Measurements from ENCODE around the gene GPR18. TPM values are rescaled to one million over a fixed set of nuclear protein-coding genes. Genes with fewer than 3 reads are reported as not detected.

The GPR18 gene
- total and polyA plus RNA-seq, 8 donors = 0.68 to 0.76 TPM; not detected in 6

DNA sequence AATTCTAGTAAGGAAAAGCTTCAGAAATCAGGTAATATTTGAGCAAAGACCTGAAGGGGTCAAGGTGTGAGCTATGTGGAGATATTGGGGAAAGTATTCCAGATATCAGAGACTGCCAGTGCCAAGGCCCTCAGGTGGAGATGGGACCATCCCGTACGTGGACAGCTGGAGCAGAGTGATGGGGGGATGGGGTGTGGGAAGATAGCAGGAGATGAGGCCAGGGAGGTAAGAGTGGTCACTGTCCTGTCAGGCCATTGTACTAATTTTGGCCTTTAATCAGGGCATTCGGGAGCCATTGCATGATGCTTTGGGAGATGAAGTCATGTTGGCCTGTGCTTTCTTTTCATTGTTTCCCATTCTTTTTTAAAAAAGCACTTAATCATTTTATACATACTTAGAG lies 13.1 kb upstream of the GPR18 start:
- peak overlapping the region in 3 of 5 donors; percentile 1 to 56 (median 30) for H3K27ac ChIP-seq
- no peak for TF ChIP-seq EP300 (IDR thresholded peaks at IDR 0.05)
- TF ChIP-seq, protein P1, sequence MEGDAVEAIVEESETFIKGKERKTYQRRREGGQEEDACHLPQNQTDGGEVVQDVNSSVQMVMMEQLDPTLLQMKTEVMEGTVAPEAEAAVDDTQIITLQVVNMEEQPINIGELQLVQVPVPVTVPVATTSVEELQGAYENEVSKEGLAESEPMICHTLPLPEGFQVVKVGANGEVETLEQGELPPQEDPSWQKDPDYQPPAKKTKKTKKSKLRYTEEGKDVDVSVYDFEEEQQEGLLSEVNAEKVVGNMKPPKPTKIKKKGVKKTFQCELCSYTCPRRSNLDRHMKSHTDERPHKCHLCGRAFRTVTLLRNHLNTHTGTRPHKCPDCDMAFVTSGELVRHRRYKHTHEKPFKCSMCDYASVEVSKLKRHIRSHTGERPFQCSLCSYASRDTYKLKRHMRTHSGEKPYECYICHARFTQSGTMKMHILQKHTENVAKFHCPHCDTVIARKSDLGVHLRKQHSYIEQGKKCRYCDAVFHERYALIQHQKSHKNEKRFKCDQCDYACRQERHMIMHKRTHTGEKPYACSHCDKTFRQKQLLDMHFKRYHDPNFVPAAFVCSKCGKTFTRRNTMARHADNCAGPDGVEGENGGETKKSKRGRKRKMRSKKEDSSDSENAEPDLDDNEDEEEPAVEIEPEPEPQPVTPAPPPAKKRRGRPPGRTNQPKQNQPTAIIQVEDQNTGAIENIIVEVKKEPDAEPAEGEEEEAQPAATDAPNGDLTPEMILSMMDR (IDR thresholded peaks at IDR 0.05) = no peak
- no peak for TF ChIP-seq POLR2A (IDR thresholded peaks at IDR 0.05)
- TF ChIP-seq POLR2AphosphoS5 (IDR thresholded peaks at IDR 0.05) = no peak

DNA sequence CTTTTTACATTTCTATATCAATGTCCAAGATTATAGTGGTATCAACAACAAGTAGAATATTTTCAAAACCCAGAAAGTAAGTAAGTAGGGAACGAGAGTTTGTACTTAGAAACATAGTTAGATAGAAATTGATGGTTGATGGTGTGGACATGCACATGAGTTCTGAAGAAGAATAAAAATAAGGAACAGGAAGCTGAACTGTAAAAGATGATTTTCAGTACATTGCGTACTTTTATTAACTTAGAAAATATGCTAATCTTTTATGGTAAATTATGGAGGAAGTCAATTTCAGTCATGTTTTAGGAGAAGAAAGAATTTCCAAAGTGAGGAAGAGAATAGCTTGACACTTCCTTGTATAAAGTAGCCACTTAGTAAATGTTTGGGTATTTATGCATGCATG lies 12.3 kb upstream of the GPR18 start:
- Histone ChIP-seq H3K36me3 (peaks cover 0 to 10% (median 8%) of the 10 kb centered on the region in 4 donors), H3K27ac (peak overlapping the region in 3 of 5 donors; percentile 1 to 56 (median 30)), H3K9me3 (peaks cover 0 to 8% (median 0%) of the 10 kb centered on the region in 4 donors), H3K4me3 (no peak overlapping the region), H3K27me3 (no peaks in the 10 kb centered on the region), H3K4me1 (peaks cover 0 to 16% (median 0%) of the 10 kb centered on the region in 4 donors)
- WGBS, 5 donors = 83 to 89% (median 84%) methylated on average over 2 of the region's 2 CpGs
- no peak for DNase-seq
- TF ChIP-seq POLR2AphosphoS5 (IDR thresholded peaks at IDR 0.05) = no peak
- TF ChIP-seq, protein P1 (IDR thresholded peaks at IDR 0.05) = no peak
- TF ChIP-seq POLR2A (IDR thresholded peaks at IDR 0.05) = no peak
- intact Hi-C loops (cut with DNase I; ENCODE audit: low total_unique reads) = no loop called here

More for the DNA sequence above, 13.1 kb upstream of the GPR18 start:
- intact Hi-C loops (cut with DNase I; ENCODE audit: low total_unique reads) = no loop called here
- H3K9me3 ChIP-seq = peaks cover 0 to 8% (median 0%) of the 10 kb centered on the region in 4 donors
- WGBS, 5 donors = 79 to 89% (median 87%) methylated on average over 3 of the region's 3 CpGs
- H3K27me3 ChIP-seq = no peaks in the 10 kb centered on the region
- no peak for DNase-seq
- H3K36me3 ChIP-seq = peaks cover 0 to 13% (median 9%) of the 10 kb centered on the region in 4 donors
- H3K4me3 ChIP-seq = no peak overlapping the region
- H3K4me1 ChIP-seq = peaks cover 0 to 12% (median 0%) of the 10 kb centered on the region in 4 donors

DNA sequence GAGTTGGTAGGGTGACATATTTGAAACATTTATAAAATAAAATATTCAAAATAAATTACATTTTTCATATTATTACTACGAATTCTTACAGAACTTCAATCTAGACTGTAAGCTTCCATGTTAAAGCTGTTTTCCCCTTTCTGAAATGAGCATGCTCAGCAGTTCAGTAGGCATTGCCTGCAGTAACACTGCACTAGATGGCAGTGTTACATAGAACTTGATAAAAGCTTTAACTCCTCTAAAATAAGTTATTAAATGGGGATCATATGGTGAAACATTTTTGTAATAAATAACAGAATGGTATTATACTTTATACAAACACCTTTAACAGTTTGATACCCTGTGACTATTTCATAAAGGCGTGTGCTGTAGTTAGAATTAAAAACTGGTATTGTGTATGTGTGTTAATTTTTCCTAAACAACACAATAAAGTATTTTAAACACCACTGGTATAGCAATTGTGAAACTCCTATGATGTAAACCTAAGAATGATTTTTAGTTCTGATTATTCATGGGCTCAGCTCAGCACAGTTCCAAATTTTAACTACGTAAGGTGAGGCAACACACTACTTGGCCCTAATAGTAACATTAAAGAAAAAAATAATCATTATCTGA lies 11.6 kb upstream of the GPR18 start:
- no peaks in the 10 kb centered on the region for H3K27me3 ChIP-seq

DNA sequence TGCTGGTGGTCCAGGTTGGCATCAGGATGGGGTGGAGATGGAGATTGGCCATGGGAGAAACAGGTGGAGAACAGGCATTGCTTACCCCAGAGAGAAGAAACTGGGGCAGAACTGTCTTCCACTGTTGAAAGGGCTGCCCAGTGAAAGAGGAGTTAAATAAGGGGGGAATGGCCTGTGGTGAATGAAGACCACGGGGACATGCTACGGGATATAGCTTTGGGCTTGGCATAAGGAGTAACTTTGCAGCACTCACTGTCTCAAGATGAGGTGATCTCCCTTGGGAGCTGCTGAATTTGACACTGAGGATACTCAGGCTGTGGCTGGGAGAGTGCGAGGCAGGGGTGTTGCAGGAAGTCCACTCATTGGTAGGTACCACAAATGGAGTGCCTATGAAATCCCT lies 10.6 kb upstream of the GPR18 start:
- WGBS, 5 donors = 80 to 91% (median 86%) methylated on average over 3 of the region's 3 CpGs
- intact Hi-C loops (cut with DNase I; ENCODE audit: low total_unique reads) = loop anchor here (10.0 kb wide), 1 partner anchor 166 kb away; no protein-coding TSS in a partner anchor
- H3K36me3 ChIP-seq = peaks cover 0 to 13% (median 8%) of the 10 kb centered on the region in 4 donors
- peaks cover 0 to 21% (median 0%) of the 10 kb centered on the region in 4 donors for H3K4me1 ChIP-seq
- H3K9me3 ChIP-seq = peaks cover 0 to 8% (median 0%) of the 10 kb centered on the region in 4 donors
- TF ChIP-seq POLR2A (IDR thresholded peaks at IDR 0.05) = no peak
- TF ChIP-seq POLR2AphosphoS5 (IDR thresholded peaks at IDR 0.05) = no peak
- no peak for TF ChIP-seq EP300 (IDR thresholded peaks at IDR 0.05)
- no peak for DNase-seq
- no peak overlapping the region for H3K4me3 ChIP-seq
- H3K27ac ChIP-seq = no peak overlapping the region
- no peaks in the 10 kb centered on the region for H3K27me3 ChIP-seq

More for the DNA sequence above, 11.6 kb upstream of the GPR18 start:
- H3K9me3 ChIP-seq = peaks cover 0 to 8% (median 0%) of the 10 kb centered on the region in 4 donors
- H3K4me1 ChIP-seq = peaks cover 0 to 13% (median 0%) of the 10 kb centered on the region in 4 donors
- TF ChIP-seq POLR2A (IDR thresholded peaks at IDR 0.05) = no peak
- TF ChIP-seq, protein P1 (IDR thresholded peaks at IDR 0.05) = peak in 5 of 7 experiments; percentile 46 to 61 (median 52)
- no peak for TF ChIP-seq EP300 (IDR thresholded peaks at IDR 0.05)
- peak in 1 of 3 donors; percentile 24 for TF ChIP-seq POLR2AphosphoS5 (IDR thresholded peaks at IDR 0.05)
- intact Hi-C loops (cut with DNase I; ENCODE audit: low total_unique reads) = loop anchor here (10.0 kb wide), 1 partner anchor 165 kb away; no protein-coding TSS in a partner anchor
- 63 to 70% (median 65%) methylated on average over 3 of the region's 3 CpGs for WGBS, 5 donors
- peak in 1 of 2 donors; percentile 83 for DNase-seq
- peaks cover 0 to 10% (median 7%) of the 10 kb centered on the region in 4 donors for H3K36me3 ChIP-seq
- peak overlapping the region in 1 of 5 donors; percentile 27 for H3K27ac ChIP-seq
- no peak overlapping the region for H3K4me3 ChIP-seq

All from stomach (tissue), 9 donors.